Mesenchymal stem cell (in vitro differentiated cells and primary cell): ENCODE data around the gene NRG2.
A peak's percentile ranks its signal among the peaks of the same experiment; 100 is the strongest.

Source experiments
- DNase-seq: peaks from one replicate; pipeline ENCODE4 v3.0.0-alpha.2; 2013
- H2AFZ ChIP-seq: one replicate; pipeline ENCODE4 v1.6.1; 2013; ENCODE audit warnings: low read depth, mild to moderate bottlenecking, control low read depth, inconsistent platforms, low read length, moderate library complexity
- H2AK5ac ChIP-seq: 2 replicates; pipeline ENCODE4 v1.6.1; 2013; ENCODE audit warnings: low read length, moderate library complexity, mild to moderate bottlenecking, inconsistent platforms; ENCODE audit not compliant: severe bottlenecking
- H2BK120ac ChIP-seq: one replicate; pipeline ENCODE4 v1.6.1; 2013; ENCODE audit warnings: low read depth, mild to moderate bottlenecking, inconsistent platforms, low read length, moderate library complexity
- H2BK12ac ChIP-seq, 2 experiments: one replicate each; pipeline ENCODE4 v1.6.1; 2013; ENCODE audit warnings: inconsistent platforms in 2 of 2, low read length in 2 of 2, mild to moderate bottlenecking in 2 of 2, moderate library complexity in 2 of 2, control low read depth in 1 of 2
- H2BK15ac ChIP-seq: one replicate; pipeline ENCODE4 v1.6.1; 2013; ENCODE audit warnings: mild to moderate bottlenecking, low read depth, inconsistent platforms; ENCODE audit not compliant: poor library complexity, severe bottlenecking
- H2BK5ac ChIP-seq: 2 replicates; pipeline ENCODE4 v1.6.1; 2013; ENCODE audit warnings: low read depth, mild to moderate bottlenecking, low read length, control low read depth, inconsistent platforms; ENCODE audit not compliant: poor library complexity, severe bottlenecking
- H3K14ac ChIP-seq, 2 experiments: one replicate each; pipeline ENCODE4 v1.6.1; 2013; ENCODE audit warnings: inconsistent platforms in 2 of 2, low read length in 2 of 2, control low read depth in 1 of 2, mild to moderate bottlenecking in 1 of 2, moderate library complexity in 1 of 2
- H3K18ac ChIP-seq, 2 experiments: one replicate each; pipeline ENCODE4 v1.6.1; 2013; ENCODE audit warnings: inconsistent platforms in 2 of 2, low read length in 2 of 2, control low read depth in 1 of 2, low read depth in 1 of 2, mild to moderate bottlenecking in 1 of 2
- H3K23ac ChIP-seq, 2 experiments: one replicate each; pipeline ENCODE4 v1.6.1; 2013; ENCODE audit warnings: inconsistent platforms in 2 of 2, low read length in 2 of 2, mild to moderate bottlenecking in 2 of 2, moderate library complexity in 2 of 2, control low read depth in 1 of 2
- H3K27ac ChIP-seq: 2 replicates; pipeline ENCODE4 v1.5.1; 2013; ENCODE audit warnings: mild to moderate bottlenecking, moderate library complexity, low read length, control low read depth, inconsistent platforms; ENCODE audit not compliant: poor library complexity, severe bottlenecking
- H3K27me3 ChIP-seq, 2 experiments: 2 replicates each; pipeline versions ENCODE4 v1.6.1 to v1.7.0; 2013; ENCODE audit warnings: low read length in 2 of 2, mild to moderate bottlenecking in 2 of 2, moderate library complexity in 2 of 2, control low read depth in 1 of 2, inconsistent platforms in 1 of 2; ENCODE audit not compliant: control insufficient read depth in 1 of 2, insufficient read depth in 1 of 2
- H3K36me3 ChIP-seq, 2 experiments: 2 replicates each; pipeline versions ENCODE4 v1.6.1 to v1.7.0; 2013; ENCODE audit warnings: low read length in 2 of 2, control low read depth in 1 of 2, inconsistent platforms in 1 of 2, low read depth in 1 of 2, mild to moderate bottlenecking in 1 of 2; ENCODE audit not compliant: insufficient read depth in 2 of 2, control insufficient read depth in 1 of 2
- H3K4ac ChIP-seq, 2 experiments: one replicate each; pipeline ENCODE4 v1.6.1; 2013; ENCODE audit warnings: inconsistent platforms in 2 of 2, low read length in 2 of 2, mild to moderate bottlenecking in 2 of 2, moderate library complexity in 2 of 2, control low read depth in 1 of 2, low read depth in 1 of 2
- H3K4me1 ChIP-seq: 2 replicates; pipeline ENCODE4 v1.6.1; 2013; ENCODE audit warnings: low read depth, low read length, control low read depth; ENCODE audit not compliant: control insufficient read depth, insufficient read depth
- H3K4me2 ChIP-seq: 2 replicates; pipeline ENCODE4 v1.6.1; 2013; ENCODE audit warnings: low read length, mild to moderate bottlenecking, inconsistent platforms; ENCODE audit not compliant: poor library complexity, severe bottlenecking
- H3K4me3 ChIP-seq, 2 experiments: 2 replicates each; pipeline versions ENCODE4 v1.5.1 to v1.7.0; 2013; ENCODE audit warnings: low read length in 2 of 2, mild to moderate bottlenecking in 2 of 2, control low read depth in 1 of 2, low read depth in 1 of 2; ENCODE audit not compliant: insufficient read depth in 1 of 2
- H3K79me1 ChIP-seq: replicated peaks from 2 replicates; pipeline ENCODE4 v1.6.1; 2013; ENCODE audit warnings: mild to moderate bottlenecking, control low read depth, low read length, inconsistent platforms; ENCODE audit not compliant: poor library complexity, severe bottlenecking
- H3K9ac ChIP-seq: 2 replicates; pipeline ENCODE4 v1.7.0; 2013; ENCODE audit warnings: mild to moderate bottlenecking, low read length, moderate library complexity
- H3K9me3 ChIP-seq: 2 replicates; pipeline ENCODE4 v1.7.0; 2013; ENCODE audit warnings: mild to moderate bottlenecking, low read length; ENCODE audit not compliant: control insufficient read depth
- H4K8ac ChIP-seq: one replicate; pipeline ENCODE4 v1.6.1; 2013; ENCODE audit warnings: inconsistent platforms, mild to moderate bottlenecking, low read length, moderate library complexity
- H4K91ac ChIP-seq: one replicate; pipeline ENCODE4 v1.6.1; 2013; ENCODE audit warnings: mild to moderate bottlenecking, low read length, inconsistent platforms
- WGBS: methylation state at CpG from one replicate; pipeline ENCODE4 v1.1.7; 2013; ENCODE audit warnings: mixed read lengths; 5-methylcytosine and 5-hydroxymethylcytosine counted together

The NRG2 gene

GRCh38 chr5:139807647-139808030 lies 235.5 kb downstream of the NRG2 start:
- Histone ChIP-seq H3K14ac (no peak overlapping the region), H3K4ac (no peak overlapping the region), H4K8ac (no peak overlapping the region), H2BK5ac (no peak overlapping the region), H2AK5ac (no peak overlapping the region), H2BK15ac (no peak overlapping the region), H4K91ac (no peak overlapping the region), H2BK12ac (no peak overlapping the region), H3K4me2 (no peak overlapping the region), H3K23ac (no peak overlapping the region), H3K18ac (no peak overlapping the region), H2BK120ac (no peak overlapping the region), H3K9me3 (no peaks in the 10 kb centered on the region), H2AFZ (no peak overlapping the region), H3K27ac (no peak overlapping the region), H3K4me1 (no peaks in the 10 kb centered on the region), H3K4me3 (no peak overlapping the region), H3K36me3 (no peaks in the 10 kb centered on the region), H3K9ac (no peak overlapping the region), H3K79me1 (no peaks in the 10 kb centered on the region), H3K27me3 (peaks cover 80 to 95% of the 10 kb centered on the region in 2 experiments)
- no peak for DNase-seq
- WGBS, result 71% methylated on average over 5 of the region's 6 CpGs

- H2BK120ac ChIP-seq, result no peak overlapping the region
- no peak overlapping the region for H2AK5ac ChIP-seq
- H3K4me1 ChIP-seq, result no peaks in the 10 kb centered on the region
- WGBS, result 64% methylated on average over 7 of the region's 8 CpGs
- H2BK12ac ChIP-seq, result no peak overlapping the region
- DNase-seq, result no peak
- H3K27me3 ChIP-seq, result peaks cover 80 to 96% of the 10 kb centered on the region in 2 experiments
- H4K8ac ChIP-seq, result no peak overlapping the region
- no peak overlapping the region for H2BK5ac ChIP-seq
- no peak overlapping the region for H3K14ac ChIP-seq
- H3K36me3 ChIP-seq, result no peaks in the 10 kb centered on the region
- no peak overlapping the region for H3K4me2 ChIP-seq
- H3K79me1 ChIP-seq, result no peaks in the 10 kb centered on the region
- H3K4me3 ChIP-seq, result no peak overlapping the region
- no peak overlapping the region for H4K91ac ChIP-seq
- no peak overlapping the region for H3K23ac ChIP-seq
- H3K9ac ChIP-seq, result no peak overlapping the region
- H3K27ac ChIP-seq, result no peak overlapping the region
- H3K18ac ChIP-seq, result no peak overlapping the region
- H2BK15ac ChIP-seq, result no peak overlapping the region
- no peak overlapping the region for H3K4ac ChIP-seq
- no peaks in the 10 kb centered on the region for H3K9me3 ChIP-seq
- no peak overlapping the region for H2AFZ ChIP-seq
These were observed 236.1 kb downstream of the NRG2 start for GRCh38 chr5:139806726-139807646.

DNA sequence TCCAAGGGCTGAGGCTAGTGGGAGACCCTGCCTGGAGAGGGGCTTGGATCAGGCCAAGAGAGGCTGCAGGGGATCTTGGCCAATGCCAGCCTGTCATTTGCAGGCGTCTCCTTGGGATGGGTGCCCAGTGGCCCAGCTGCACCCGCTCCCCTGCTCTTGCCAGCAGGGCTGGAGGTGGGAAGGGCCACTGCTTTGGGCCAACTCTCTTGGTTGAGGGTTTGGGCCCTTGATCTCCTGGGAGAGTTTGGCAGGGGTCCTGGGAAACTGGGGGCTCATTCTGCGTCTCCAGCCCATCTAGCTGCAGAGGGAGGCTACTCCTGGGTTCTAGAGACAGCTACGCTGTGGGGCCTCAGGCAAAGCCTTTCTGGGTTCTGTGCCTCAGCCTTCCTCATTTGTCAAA lies 237.0 kb downstream of the NRG2 start:
- WGBS, result 70% methylated on average over 4 of the region's 4 CpGs

DNA sequence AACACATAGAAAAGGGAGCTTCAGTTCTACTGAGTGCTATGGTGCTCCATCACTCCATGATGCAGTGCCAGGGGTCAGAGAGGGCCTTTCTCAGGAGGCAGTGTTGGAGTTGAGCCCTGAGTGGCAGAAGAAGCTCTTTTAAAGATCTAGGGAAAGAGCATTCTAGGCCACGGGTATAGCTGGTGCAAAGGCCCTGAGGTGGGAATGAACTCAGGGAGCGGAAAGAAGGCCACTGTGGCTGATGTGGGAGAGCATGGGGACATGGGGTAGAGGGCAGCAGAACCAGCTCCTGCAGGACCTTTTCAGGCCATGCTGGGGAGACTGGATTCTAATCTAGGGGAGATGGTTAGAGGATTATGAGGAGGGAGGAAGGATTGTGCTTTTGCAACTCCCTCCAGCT lies 237.6 kb downstream of the NRG2 start:
- Histone ChIP-seq H2BK120ac (no peak overlapping the region), H2BK5ac (no peak overlapping the region), H3K9ac (no peak overlapping the region), H3K4me1 (no peaks in the 10 kb centered on the region), H4K8ac (no peak overlapping the region), H3K18ac (no peak overlapping the region), H3K9me3 (no peaks in the 10 kb centered on the region), H3K27me3 (peaks cover 81 to 98% of the 10 kb centered on the region in 2 experiments), H3K4me3 (no peak overlapping the region), H2AFZ (no peak overlapping the region), H3K79me1 (no peaks in the 10 kb centered on the region), H2AK5ac (no peak overlapping the region), H3K27ac (no peak overlapping the region), H3K36me3 (no peaks in the 10 kb centered on the region), H2BK15ac (no peak overlapping the region), H3K23ac (no peak overlapping the region), H2BK12ac (no peak overlapping the region), H3K4ac (no peak overlapping the region), H3K4me2 (no peak overlapping the region), H3K14ac (no peak overlapping the region), H4K91ac (no peak overlapping the region)
- 85% methylated on average over 2 of the region's 2 CpGs for WGBS
- no peak for DNase-seq

More for the DNA sequence above, 237.0 kb downstream of the NRG2 start:
- H3K9me3 ChIP-seq, result no peaks in the 10 kb centered on the region
- H3K27ac ChIP-seq, result no peak overlapping the region
- H3K4me2 ChIP-seq, result no peak overlapping the region
- H3K4me1 ChIP-seq, result no peaks in the 10 kb centered on the region
- H2AK5ac ChIP-seq, result no peak overlapping the region
- H2BK12ac ChIP-seq, result no peak overlapping the region
- no peak overlapping the region for H3K18ac ChIP-seq
- H2AFZ ChIP-seq, result no peak overlapping the region
- peak overlapping the region; percentile 40 for H4K91ac ChIP-seq
- H4K8ac ChIP-seq, result no peak overlapping the region
- DNase-seq, result no peak
- no peak overlapping the region for H2BK5ac ChIP-seq
- no peak overlapping the region for H3K4ac ChIP-seq
- no peaks in the 10 kb centered on the region for H3K36me3 ChIP-seq
- H3K4me3 ChIP-seq, result no peak overlapping the region
- no peak overlapping the region for H3K14ac ChIP-seq
- peaks cover 81 to 97% of the 10 kb centered on the region in 2 experiments for H3K27me3 ChIP-seq
- no peak overlapping the region for H2BK120ac ChIP-seq
- H3K9ac ChIP-seq, result no peak overlapping the region
- no peak overlapping the region for H3K23ac ChIP-seq
- H2BK15ac ChIP-seq, result no peak overlapping the region
- no peaks in the 10 kb centered on the region for H3K79me1 ChIP-seq
